ENCODE data around the gene NCBP3. TPM values are rescaled to one million over a fixed set of nuclear protein-coding genes. Genes with fewer than 3 reads are reported as not detected.

Gene NCBP3
- total and polyA plus RNA-seq, 2 donors (not counting 3 experiments of a cell fraction or from before 2014, with no cell fraction given) = 18.2 to 51.1 TPM

DNA sequence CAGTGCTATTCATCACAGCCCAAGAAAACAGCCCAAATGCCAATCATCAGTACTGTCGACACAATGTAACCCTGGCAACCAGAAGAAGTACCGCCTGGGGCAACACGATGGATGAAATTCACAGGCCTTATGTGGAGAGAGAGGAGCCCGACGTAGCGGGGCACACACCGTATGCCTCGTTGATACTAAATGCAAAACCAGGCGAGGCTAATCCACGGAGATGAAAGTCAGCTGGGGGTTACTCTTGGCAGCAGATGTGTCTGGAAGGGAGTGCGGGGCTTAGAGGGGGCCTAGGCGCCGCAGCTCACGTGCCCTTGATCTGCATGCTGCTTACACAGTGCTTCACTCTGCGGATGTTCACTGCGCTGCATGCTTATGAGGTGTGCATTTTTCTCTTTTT is 74.9 kb downstream of the NCBP3 start:
- BruUV-seq (replicated peaks) = no TSS peak
- no peak for DNase-seq (ENCODE audit: low read depth, low spot score)
- no peaks in the 10 kb centered on the region for H3K27me3 ChIP-seq (ENCODE audit: control insufficient read depth in 2 of 2, insufficient read depth in 2 of 2, low read length in 2 of 2)
- H3K79me2 ChIP-seq (ENCODE audit: control insufficient read depth, insufficient read depth, low read length) = no peaks in the 10 kb centered on the region
- H3K9me3 ChIP-seq (replicated peaks; ENCODE audit: control insufficient read depth, insufficient read depth, low read length) = no peaks in the 10 kb centered on the region
- H3K4me3 ChIP-seq (replicated peaks in 1 of 3; ENCODE audit: insufficient read depth in 1 of 3, low read depth in 1 of 3, low read length in 3 of 3) = no peak overlapping the region
- no peaks in the 10 kb centered on the region for H3K9me1 ChIP-seq (replicated peaks; ENCODE audit: control insufficient read depth, extremely low read depth, insufficient read depth, low read length)
- no peaks in the 10 kb centered on the region for H3K36me3 ChIP-seq (ENCODE audit: control insufficient read depth in 2 of 2, extremely low read depth in 1 of 2, insufficient read depth in 2 of 2, low read length in 2 of 2)
- POLR2A ChIA-PET = no interaction called here
- no peak overlapping the region for H2AFZ ChIP-seq (ENCODE audit: low read depth, low read length)
- no peak overlapping the region for H3K9ac ChIP-seq (replicated peaks; ENCODE audit: extremely low read depth, insufficient read depth, low read length)
- no peak for FAIRE-seq
- no peaks in the 10 kb centered on the region for H4K20me1 ChIP-seq (replicated peaks; ENCODE audit: control insufficient read depth, extremely low read depth, insufficient read depth, low read length)
- CTCF ChIA-PET = no interaction called here
- no peak overlapping the region for H3K4me2 ChIP-seq (ENCODE audit: insufficient read depth, low read length)
- dilution Hi-C loops (cut with MboI; ENCODE audit: extremely low pct_ligation_motif_present, low sequenced_read_pairs) (no loop called here), intact Hi-C loops (cut with micrococcal nuclease) (no loop called here)
- H3K27ac ChIP-seq (ENCODE audit: insufficient read depth, low read depth, low read length) = no peak overlapping the region
- no peak for TF ChIP-seq MYC (IDR thresholded peaks at IDR 0.05; ENCODE audit: low read depth, low read length)
- no peak for TF ChIP-seq POLR2A (IDR thresholded peaks at IDR 0.05; ENCODE audit: low read depth, low read length)
- TF ChIP-seq JUN (IDR thresholded peaks at IDR 0.05; ENCODE audit: borderline replicate concordance, insufficient read depth, insufficient read length, low read depth) = no peak
- no peak for TF ChIP-seq CTCF (IDR thresholded peaks at IDR 0.05; ENCODE audit: extremely low read depth in 1 of 2, insufficient read depth in 1 of 2, low read depth in 1 of 2, low read length in 2 of 2)
- no peak for TF ChIP-seq GATA2 (IDR thresholded peaks at IDR 0.05; ENCODE audit: insufficient read depth, insufficient read length, low read depth, low read length)
- TF ChIP-seq POLR2AphosphoS5 (IDR thresholded peaks at IDR 0.05; ENCODE audit: insufficient read depth, low read depth, low read length) = no peak
- TF ChIP-seq, protein P1, sequence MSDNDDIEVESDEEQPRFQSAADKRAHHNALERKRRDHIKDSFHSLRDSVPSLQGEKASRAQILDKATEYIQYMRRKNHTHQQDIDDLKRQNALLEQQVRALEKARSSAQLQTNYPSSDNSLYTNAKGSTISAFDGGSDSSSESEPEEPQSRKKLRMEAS (IDR thresholded peaks at IDR 0.05; ENCODE audit: insufficient read depth, insufficient read length) = no peak
- no peak for TF ChIP-seq EZH2 (IDR thresholded peaks at IDR 0.05; ENCODE audit: borderline replicate concordance, low read depth, low read length, severe bottlenecking)
- no peak for TF ChIP-seq FOS (IDR thresholded peaks at IDR 0.05; ENCODE audit: borderline replicate concordance, insufficient read depth, low read length)
- no peaks in the 10 kb centered on the region for H3K4me1 ChIP-seq (ENCODE audit: control insufficient read depth, extremely low read depth, insufficient read depth, low read length)

Data from endothelial cell of umbilical vein (primary cell).